Fibroblast of peridontal ligament (primary cell): Measurements from ENCODE around the gene ZNF516.
"Not testable (repeated sequence)": the region's sequence is repeated elsewhere in the genome, so short reads cannot be mapped to it uniquely, and the experiment has no call there.

ENCODE experiments used
- DNase-seq: peaks from one replicate; pipeline ENCODE4 v3.0.0-alpha.2; 2010; ENCODE audit errors: extremely low read depth

Gene ZNF516

GRCh38 chr18:76495006-76495370 is at the start of gene ZNF516:
ZNF516 (minus strand) TSS chr18:76495242; CDS start chr18:76443054, 52,188 bp downstream.
- no peak for DNase-seq

- DNase-seq: no peak
These were observed 43.8 kb upstream of the ZNF516 start for GRCh38 chr18:76538846-76539245.

GRCh38 chr18:76537621-76538020 is 42.6 kb upstream of the ZNF516 start:
- DNase-seq: no peak

GRCh38 chr18:76536593-76536992 is 41.6 kb upstream of the ZNF516 start:
- not testable (repeated sequence) for DNase-seq

GRCh38 chr18:76532875-76533274 is 37.8 kb upstream of the ZNF516 start:
- no peak for DNase-seq

- DNase-seq: no peak
These were observed 35.8 kb upstream of the ZNF516 start for GRCh38 chr18:76530846-76531245.

- DNase-seq: no peak
These were observed 35.3 kb upstream of the ZNF516 start for GRCh38 chr18:76530391-76530790.

GRCh38 chr18:76529433-76529811 is 34.4 kb upstream of the ZNF516 start:
- no peak for DNase-seq

GRCh38 chr18:76528477-76529432 is 33.7 kb upstream of the ZNF516 start:
- DNase-seq: peak; percentile 71

GRCh38 chr18:76525911-76526310 is 30.9 kb upstream of the ZNF516 start:
- DNase-seq: no peak

GRCh38 chr18:76524900-76525698 is 30.1 kb upstream of the ZNF516 start:
- DNase-seq: peak; percentile 83

GRCh38 chr18:76524477-76524876 is 29.4 kb upstream of the ZNF516 start:
- DNase-seq: no peak

- DNase-seq: no peak
These were observed 27.5 kb upstream of the ZNF516 start for GRCh38 chr18:76522551-76522950.

GRCh38 chr18:76522122-76522503 is 27.1 kb upstream of the ZNF516 start:
- no peak for DNase-seq

- DNase-seq: no peak
These were observed 26.5 kb upstream of the ZNF516 start for GRCh38 chr18:76521417-76522121.

- DNase-seq: no peak
These were observed 24.0 kb upstream of the ZNF516 start for GRCh38 chr18:76518860-76519538.

GRCh38 chr18:76518123-76518859 is 23.2 kb upstream of the ZNF516 start:
- DNase-seq: no peak

GRCh38 chr18:76515576-76515975 is 20.5 kb upstream of the ZNF516 start:
- DNase-seq: no peak

- DNase-seq: no peak
These were observed 19.5 kb upstream of the ZNF516 start for GRCh38 chr18:76514573-76514972.

- DNase-seq: no peak
These were observed 12.9 kb upstream of the ZNF516 start for GRCh38 chr18:76507830-76508385.
